ENCODE data around the gene RAE1.

- TF ChIP-seq, protein P1, sequence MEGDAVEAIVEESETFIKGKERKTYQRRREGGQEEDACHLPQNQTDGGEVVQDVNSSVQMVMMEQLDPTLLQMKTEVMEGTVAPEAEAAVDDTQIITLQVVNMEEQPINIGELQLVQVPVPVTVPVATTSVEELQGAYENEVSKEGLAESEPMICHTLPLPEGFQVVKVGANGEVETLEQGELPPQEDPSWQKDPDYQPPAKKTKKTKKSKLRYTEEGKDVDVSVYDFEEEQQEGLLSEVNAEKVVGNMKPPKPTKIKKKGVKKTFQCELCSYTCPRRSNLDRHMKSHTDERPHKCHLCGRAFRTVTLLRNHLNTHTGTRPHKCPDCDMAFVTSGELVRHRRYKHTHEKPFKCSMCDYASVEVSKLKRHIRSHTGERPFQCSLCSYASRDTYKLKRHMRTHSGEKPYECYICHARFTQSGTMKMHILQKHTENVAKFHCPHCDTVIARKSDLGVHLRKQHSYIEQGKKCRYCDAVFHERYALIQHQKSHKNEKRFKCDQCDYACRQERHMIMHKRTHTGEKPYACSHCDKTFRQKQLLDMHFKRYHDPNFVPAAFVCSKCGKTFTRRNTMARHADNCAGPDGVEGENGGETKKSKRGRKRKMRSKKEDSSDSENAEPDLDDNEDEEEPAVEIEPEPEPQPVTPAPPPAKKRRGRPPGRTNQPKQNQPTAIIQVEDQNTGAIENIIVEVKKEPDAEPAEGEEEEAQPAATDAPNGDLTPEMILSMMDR (conservative IDR thresholded peaks at IDR 0.05; ENCODE audit: low read depth, low read length): no peak
- no peak for TF ChIP-seq EZH2 (IDR thresholded peaks at IDR 0.05; ENCODE audit: low read length, unreplicated experiment)
- TF ChIP-seq EZH2phosphoT487 (IDR thresholded peaks at IDR 0.05; ENCODE audit: borderline replicate concordance, low read length): no peak
These were observed 64.7 kb downstream of the RAE1 start for GRCh38 chr20:57415771-57416170.

Measured in PC-3 (cell line).